ENCODE measurements around the gene UBE2D2.
A peak's percentile ranks its signal among the peaks of the same experiment; 100 is the strongest.

The UBE2D2 gene

DNA sequence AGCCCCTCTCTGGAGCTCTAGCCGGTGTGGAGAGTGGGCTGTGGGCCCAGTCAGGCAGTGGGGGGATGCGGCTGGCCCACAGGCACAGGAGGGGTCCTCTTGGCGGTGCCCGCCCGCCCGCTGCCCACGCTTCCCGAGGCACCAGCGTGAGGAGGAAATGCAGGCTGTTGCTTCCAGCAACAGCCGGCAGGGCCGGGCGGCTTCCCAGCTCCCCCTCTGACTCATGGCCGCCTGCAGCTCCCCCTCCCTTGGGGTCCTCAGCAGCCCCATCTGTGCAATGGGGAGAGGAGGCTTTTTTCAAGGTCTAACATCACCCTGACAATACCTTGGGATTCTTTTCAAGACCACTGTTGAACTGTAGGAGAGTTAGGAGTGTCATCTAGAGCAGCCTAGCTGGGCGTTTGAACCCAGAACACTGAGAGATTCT lies 97.4 kb downstream of the UBE2D2 start:
- no peak for DNase-seq (ENCODE audit: low spot score)
- in situ Hi-C loops (cut with MboI; ENCODE audit: low sequenced_read_pairs, unreplicated experiment), result no loop called here
- TF ChIP-seq, protein P1, sequence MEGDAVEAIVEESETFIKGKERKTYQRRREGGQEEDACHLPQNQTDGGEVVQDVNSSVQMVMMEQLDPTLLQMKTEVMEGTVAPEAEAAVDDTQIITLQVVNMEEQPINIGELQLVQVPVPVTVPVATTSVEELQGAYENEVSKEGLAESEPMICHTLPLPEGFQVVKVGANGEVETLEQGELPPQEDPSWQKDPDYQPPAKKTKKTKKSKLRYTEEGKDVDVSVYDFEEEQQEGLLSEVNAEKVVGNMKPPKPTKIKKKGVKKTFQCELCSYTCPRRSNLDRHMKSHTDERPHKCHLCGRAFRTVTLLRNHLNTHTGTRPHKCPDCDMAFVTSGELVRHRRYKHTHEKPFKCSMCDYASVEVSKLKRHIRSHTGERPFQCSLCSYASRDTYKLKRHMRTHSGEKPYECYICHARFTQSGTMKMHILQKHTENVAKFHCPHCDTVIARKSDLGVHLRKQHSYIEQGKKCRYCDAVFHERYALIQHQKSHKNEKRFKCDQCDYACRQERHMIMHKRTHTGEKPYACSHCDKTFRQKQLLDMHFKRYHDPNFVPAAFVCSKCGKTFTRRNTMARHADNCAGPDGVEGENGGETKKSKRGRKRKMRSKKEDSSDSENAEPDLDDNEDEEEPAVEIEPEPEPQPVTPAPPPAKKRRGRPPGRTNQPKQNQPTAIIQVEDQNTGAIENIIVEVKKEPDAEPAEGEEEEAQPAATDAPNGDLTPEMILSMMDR (IDR thresholded peaks at IDR 0.05; ENCODE audit: borderline replicate concordance, control extremely low read depth, extremely low read depth, insufficient read depth, missing control alignments), result no peak

DNA sequence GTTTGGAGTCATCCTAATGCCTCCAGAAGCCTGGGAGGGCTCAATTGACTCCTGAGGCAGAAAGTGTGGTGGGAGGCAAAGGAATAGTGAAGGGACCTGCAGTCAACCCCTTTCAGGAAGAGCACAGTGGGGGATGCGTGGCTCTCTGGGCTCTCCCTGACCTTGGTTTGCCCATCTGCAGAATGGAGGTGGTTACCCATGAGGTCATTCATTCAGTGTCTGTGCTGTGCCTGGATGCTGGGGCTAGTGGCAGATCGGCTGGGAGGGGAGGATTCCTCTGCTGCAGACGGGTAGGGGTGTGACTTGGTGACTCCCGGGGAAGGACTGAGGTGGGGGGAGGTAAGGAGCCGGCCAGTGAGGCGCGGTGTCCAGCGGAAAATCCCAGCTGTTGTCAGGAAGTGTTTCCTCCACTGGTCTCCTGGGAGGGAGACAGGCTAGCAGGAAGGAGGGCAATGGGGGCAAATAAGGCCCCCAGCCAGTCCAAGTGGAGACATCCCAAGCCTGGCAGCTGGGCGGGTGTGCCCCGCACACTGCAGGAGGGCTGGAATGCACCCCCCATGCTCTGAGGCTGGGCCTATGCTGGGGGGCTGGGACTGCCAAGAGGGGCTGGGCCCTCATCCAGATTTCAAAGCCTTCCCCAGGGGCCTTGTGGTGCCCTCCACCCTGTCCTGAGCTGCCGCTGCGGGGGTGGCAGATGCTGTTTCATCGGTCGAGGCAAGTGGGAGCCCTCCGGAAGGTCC lies 98.0 kb downstream of the UBE2D2 start:
- TF ChIP-seq, protein P1 (IDR thresholded peaks at IDR 0.05; ENCODE audit: borderline replicate concordance, control extremely low read depth, extremely low read depth, insufficient read depth, missing control alignments), result no peak
- in situ Hi-C loops (cut with MboI; ENCODE audit: low sequenced_read_pairs, unreplicated experiment), result no loop called here
- DNase-seq (ENCODE audit: low spot score), result no peak

DNA sequence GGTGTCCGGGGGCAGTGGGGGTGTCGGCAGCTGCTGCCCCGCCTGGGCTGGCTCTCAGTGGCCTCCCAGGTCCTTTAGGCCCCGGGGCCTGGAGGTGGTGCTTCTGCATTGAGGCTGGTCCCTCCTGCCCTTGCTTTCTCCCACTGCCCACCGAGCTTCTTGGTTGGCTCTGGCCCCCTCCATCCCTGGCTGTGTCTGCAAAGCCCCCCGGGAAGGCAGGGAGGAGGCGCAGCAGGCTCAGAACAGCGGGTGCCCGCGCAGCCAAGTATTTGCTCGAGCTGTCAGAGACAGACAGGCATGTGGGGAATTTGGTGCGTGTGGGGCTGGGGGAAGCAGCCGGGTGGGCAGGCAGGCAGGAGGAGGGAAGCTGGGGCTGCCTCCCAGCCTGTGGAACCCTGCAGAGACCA lies 98.6 kb downstream of the UBE2D2 start:
- TF ChIP-seq, protein P1 (IDR thresholded peaks at IDR 0.05; ENCODE audit: borderline replicate concordance, control extremely low read depth, extremely low read depth, insufficient read depth, missing control alignments), result no peak
- no peak for DNase-seq (ENCODE audit: low spot score)
- in situ Hi-C loops (cut with MboI; ENCODE audit: low sequenced_read_pairs, unreplicated experiment), result no loop called here

DNA sequence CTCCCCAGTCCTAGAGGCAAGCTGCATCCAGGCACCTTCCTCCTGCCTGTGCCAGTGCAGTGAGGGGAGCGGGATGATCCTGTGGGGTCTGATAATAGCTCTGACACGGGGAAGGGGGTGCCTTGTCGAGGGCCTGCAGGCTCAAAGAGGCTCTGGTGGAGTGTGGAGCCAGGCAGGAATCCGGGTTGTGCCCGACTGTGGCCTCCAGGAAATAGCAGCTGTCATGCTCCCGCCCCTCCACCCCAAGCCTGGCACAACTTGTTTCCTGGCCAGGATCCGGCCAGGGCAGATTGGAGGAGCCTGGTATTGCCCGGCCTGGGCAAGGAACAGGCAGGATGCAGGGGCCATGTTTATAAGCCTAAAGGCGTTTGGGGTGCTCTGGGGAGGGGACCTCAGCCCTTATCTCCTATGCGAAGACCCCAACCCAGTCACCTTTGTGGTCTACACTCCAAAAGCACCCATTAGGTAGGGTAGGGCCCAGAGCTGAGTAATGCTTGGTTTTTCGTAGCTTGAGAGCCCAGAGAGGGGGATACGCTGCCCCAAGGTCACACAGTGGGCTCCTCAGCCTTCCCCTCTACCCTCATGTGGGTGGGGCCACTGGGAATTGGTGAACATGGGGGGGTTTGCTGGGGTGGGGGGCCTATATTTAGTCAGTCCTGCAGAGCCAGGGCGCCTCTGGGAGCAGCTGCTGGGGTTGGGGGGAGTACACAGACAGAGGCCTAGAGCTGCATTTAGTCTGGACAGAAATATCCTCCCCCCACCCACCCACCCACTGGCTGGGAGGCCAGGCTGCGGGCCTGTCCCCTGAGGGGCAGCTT lies 99.2 kb downstream of the UBE2D2 start:
- DNase-seq (ENCODE audit: low spot score), result no peak
- in situ Hi-C loops (cut with MboI; ENCODE audit: low sequenced_read_pairs, unreplicated experiment), result no loop called here
- TF ChIP-seq, protein P1 (IDR thresholded peaks at IDR 0.05; ENCODE audit: borderline replicate concordance, control extremely low read depth, extremely low read depth, insufficient read depth, missing control alignments), result no peak

DNA sequence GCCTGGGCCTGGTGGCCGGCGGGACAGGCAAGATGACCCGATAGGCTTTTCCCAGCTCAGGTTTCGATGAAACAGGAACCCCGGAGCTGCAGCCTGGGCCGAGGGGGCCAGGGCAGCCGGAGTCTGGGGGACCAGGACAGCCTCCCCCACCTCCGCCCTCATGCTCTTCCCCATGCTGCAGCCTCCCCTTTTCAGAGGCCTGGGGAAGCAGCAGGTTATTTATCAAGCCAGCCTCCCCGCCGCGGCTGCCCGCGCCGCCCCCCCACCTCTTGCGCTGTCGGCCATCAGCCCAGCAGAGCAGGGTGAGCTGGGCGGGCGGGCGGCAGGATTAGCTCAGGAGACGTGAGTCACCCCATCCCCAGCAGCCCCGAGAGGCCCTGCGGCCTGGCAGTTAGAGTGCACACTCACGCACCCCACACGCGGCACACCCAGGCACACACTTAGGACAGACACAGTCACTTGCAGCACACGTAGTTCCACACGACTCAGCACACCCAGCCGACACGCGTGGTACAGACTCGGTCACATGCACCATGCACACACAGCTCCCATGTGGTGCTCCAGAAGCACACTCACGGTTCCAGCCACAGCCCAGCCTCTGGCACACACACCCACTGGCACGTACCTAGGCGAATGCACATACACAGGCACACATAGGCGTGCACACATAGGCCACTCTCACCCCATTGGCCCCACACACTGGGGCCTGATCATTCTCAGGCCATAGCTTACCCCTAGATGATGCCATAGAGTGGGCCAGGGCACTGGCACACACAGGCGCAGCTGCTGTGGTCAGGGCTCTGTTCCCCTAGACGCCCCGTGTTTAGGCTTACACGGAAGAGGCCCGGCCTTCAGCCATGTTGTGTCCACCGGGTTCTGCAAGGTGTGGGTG lies 100.0 kb downstream of the UBE2D2 start:
- peak; percentile 73 for DNase-seq (ENCODE audit: low spot score)
- TF ChIP-seq, protein P1 (IDR thresholded peaks at IDR 0.05; ENCODE audit: borderline replicate concordance, control extremely low read depth, extremely low read depth, insufficient read depth, missing control alignments), result no peak
- in situ Hi-C loops (cut with MboI; ENCODE audit: low sequenced_read_pairs, unreplicated experiment), result no loop called here

DNA sequence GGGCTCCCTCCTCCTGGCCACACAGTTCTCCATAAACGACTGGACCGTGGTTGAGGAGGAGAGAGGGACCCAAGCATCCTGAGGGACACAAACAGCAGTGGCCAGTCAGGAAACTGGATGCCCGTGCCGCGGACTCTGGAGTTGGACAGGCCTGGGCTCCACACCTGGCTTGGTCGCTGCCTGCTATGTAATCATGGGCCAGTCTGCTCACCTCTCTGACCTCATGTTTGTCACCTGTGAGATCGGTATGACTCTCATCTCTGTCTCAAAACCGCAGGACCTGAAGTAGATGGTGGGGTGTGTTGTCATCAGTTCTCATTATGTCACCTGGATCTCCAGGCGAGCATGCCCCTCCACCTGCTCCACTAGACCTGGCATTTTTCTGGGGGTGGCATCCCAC lies 101.5 kb downstream of the UBE2D2 start:
- in situ Hi-C loops (cut with MboI; ENCODE audit: low sequenced_read_pairs, unreplicated experiment), result no loop called here
- no peak for DNase-seq (ENCODE audit: low spot score)
- TF ChIP-seq, protein P1 (IDR thresholded peaks at IDR 0.05; ENCODE audit: borderline replicate concordance, control extremely low read depth, extremely low read depth, insufficient read depth, missing control alignments), result no peak

Measured in GM13976 (cell line).